NB4 (cell line): Measurements from ENCODE around the gene LRRC27.

Experiments used
- DNase-seq: peaks from one replicate; pipeline ENCODE4 v3.0.0; 2010; ENCODE audit warnings: low read depth
- H3K4me3 ChIP-seq: one replicate; pipeline ENCODE4 v1.5.1; 2011; ENCODE audit warnings: mild to moderate bottlenecking, low read depth, low read length, moderate library complexity
- CTCF ChIP-seq: IDR thresholded peaks from one replicate; pipeline ENCODE4 v1.5.1; 2012; ENCODE audit warnings: low read depth, low read length
- MAX ChIP-seq: IDR thresholded peaks from 2 replicates; pipeline ENCODE4 v1.6.1; 2011; ENCODE audit warnings: low read depth, low read length
- MYC ChIP-seq: IDR thresholded peaks from 2 replicates; pipeline ENCODE4 v1.6.1; 2011; ENCODE audit warnings: low read depth, low read length
- POLR2A ChIP-seq: IDR thresholded peaks from 2 replicates; pipeline ENCODE4 v1.6.1; 2011; ENCODE audit warnings: mild to moderate bottlenecking; ENCODE audit not compliant: insufficient read length; ENCODE audit errors: extremely low read depth

Gene LRRC27

GRCh38 chr10:132381741-132382140 is 49.7 kb downstream of the LRRC27 start:
- no peak overlapping the region for H3K4me3 ChIP-seq
- DNase-seq: no peak
- no peak for TF ChIP-seq CTCF
- no peak for TF ChIP-seq MYC
- no peak for TF ChIP-seq POLR2A

GRCh38 chr10:132382231-132382922 is 50.4 kb downstream of the LRRC27 start:
- DNase-seq: peak; percentile 46
- TF ChIP-seq MYC: no peak
- no peak for TF ChIP-seq POLR2A
- no peak for TF ChIP-seq MAX
- no peak overlapping the region for H3K4me3 ChIP-seq

GRCh38 chr10:132383101-132383500 is 51.1 kb downstream of the LRRC27 start:
- peak; percentile 75 for DNase-seq
- no peak overlapping the region for H3K4me3 ChIP-seq
- TF ChIP-seq MAX (peak; percentile 4; the same call in 1 of the 2 replicates), POLR2A (no peak)

- no peak overlapping the region for H3K4me3 ChIP-seq
- TF ChIP-seq MAX (no peak), POLR2A (no peak), MYC (no peak), CTCF (no peak)
- no peak for DNase-seq
Measured at GRCh38 chr10:132383751-132384196, 51.8 kb downstream of the LRRC27 start.

GRCh38 chr10:132384618-132385388 is 52.8 kb downstream of the LRRC27 start:
- H3K4me3 ChIP-seq: no peak overlapping the region
- DNase-seq: no peak
- TF ChIP-seq MAX (no peak), CTCF (no peak), POLR2A (no peak), MYC (no peak)

- no peak for TF ChIP-seq MAX
- TF ChIP-seq POLR2A: no peak
- TF ChIP-seq CTCF: no peak
- H3K4me3 ChIP-seq: no peak overlapping the region
- DNase-seq: no peak
Measured at GRCh38 chr10:132385389-132385667, 53.3 kb downstream of the LRRC27 start.
